Measurements from ENCODE around the gene TLE6.
A peak's percentile ranks its signal among the peaks of the same experiment; 100 is the strongest.
"Not testable (repeated sequence)": the region's sequence is repeated elsewhere in the genome, so short reads cannot be mapped to it uniquely, and the experiment has no call there.

Gene TLE6

GRCh38 chr19:2974342-2975041 is 2.9 kb upstream of the TLE6 start:
- DNase-seq: no peak

GRCh38 chr19:2976609-2977000 is 759 bp upstream of the TLE6 start:
- no peak for DNase-seq

GRCh38 chr19:2977746-2978138 is 378 bp downstream of the TLE6 start:
- no peak for DNase-seq

GRCh38 chr19:2978166-2978767 is 903 bp downstream of the TLE6 start:
- no peak for DNase-seq

GRCh38 chr19:2978772-2979171 is 1.4 kb downstream of the TLE6 start:
- no peak for DNase-seq

GRCh38 chr19:2981898-2982297 is 4.5 kb downstream of the TLE6 start:
- DNase-seq: no peak

GRCh38 chr19:2982561-2982960 is 5.2 kb downstream of the TLE6 start:
- DNase-seq: no peak

GRCh38 chr19:2982983-2983350 is 5.6 kb downstream of the TLE6 start:
- DNase-seq: peak; percentile 94

- DNase-seq: peak; percentile 81
These were observed 6.2 kb downstream of the TLE6 start for GRCh38 chr19:2983351-2984214.

GRCh38 chr19:2984215-2984528 is 6.8 kb downstream of the TLE6 start:
- no peak for DNase-seq

GRCh38 chr19:2986951-2987524 is 9.7 kb downstream of the TLE6 start:
- DNase-seq: no peak

- no peak for DNase-seq
These were observed 10.4 kb downstream of the TLE6 start for GRCh38 chr19:2987797-2988196.

- DNase-seq: no peak
These were observed 11.2 kb downstream of the TLE6 start for GRCh38 chr19:2988568-2988967.

- DNase-seq: no peak
These were observed 12.0 kb downstream of the TLE6 start for GRCh38 chr19:2989236-2989946.

GRCh38 chr19:2992333-2992732 is 15.0 kb downstream of the TLE6 start:
- DNase-seq: not testable (repeated sequence)

- no peak for DNase-seq
These were observed 15.6 kb downstream of the TLE6 start for GRCh38 chr19:2992958-2993357.

- no peak for DNase-seq
These were observed 16.2 kb downstream of the TLE6 start for GRCh38 chr19:2993579-2993978.

- DNase-seq: no peak
These were observed 17.3 kb downstream of the TLE6 start for GRCh38 chr19:2994588-2995131.

- DNase-seq: no peak
These were observed 20.4 kb downstream of the TLE6 start for GRCh38 chr19:2997720-2998119.

- no peak for DNase-seq
These were observed 21.3 kb downstream of the TLE6 start for GRCh38 chr19:2998642-2999041.

- no peak for DNase-seq
These were observed 24.0 kb downstream of the TLE6 start for GRCh38 chr19:3001235-3001800.

GRCh38 chr19:3003046-3003445 is 25.7 kb downstream of the TLE6 start:
- DNase-seq: no peak

Measured in left hindlimb (tissue), 1 donor.